Measurements from ENCODE around the gene RNF224. TPM values are rescaled to one million over a fixed set of nuclear protein-coding genes. Genes with fewer than 3 reads are reported as not detected.

Gene RNF224
- polyA plus RNA-seq, 2 of the 4 experiments (the other 2 are of a cell fraction): 0.04 TPM; not detected in 1

- FAIRE-seq (no peak), DNase-seq (ENCODE audit: low read depth in 1 of 2, low spot score in 1 of 2) (no peak), ATAC-seq (no peak)
- Histone ChIP-seq H3K4me1 (peaks cover 33% of the 10 kb centered on the region), H3K9me3 (no peaks in the 10 kb centered on the region), H3K4me3 (no peak overlapping the region), H3K4me2 (no peak overlapping the region), H3K27ac (no peak overlapping the region)
- POLR2A ChIA-PET: interaction anchor here (1.8 kb wide), 1 partner anchor 8 kb away, joined by 10 read pairs; the partner anchor contains the start of gene TPRN
- CTCF ChIA-PET: interaction anchor here (0.6 to 11.5 kb wide), 8 partner anchors 9 to 125 kb away, joined by 3 to 156 read pairs (median 5); partner anchors contain the start of genes CYSRT1, LRRC26, RNF208 and RNF224
- TF ChIP-seq NFE2L2 (conservative IDR thresholded peaks at IDR 0.05; ENCODE audit: low read length) (no peak), RCOR1 (IDR thresholded peaks at IDR 0.05; ENCODE audit: low read depth, low read length) (no peak), RAD21 (conservative IDR thresholded peaks at IDR 0.05 in 1 of 2, IDR thresholded peaks at IDR 0.05 in 1 of 2) (no peak), ZSCAN20 (CRISPR knock-in tag; IDR thresholded peaks at IDR 0.05) (no peak), ZFP36 (IDR thresholded peaks at IDR 0.05; ENCODE audit: borderline replicate concordance, partially characterized antibody) (no peak), RARB (CRISPR knock-in tag; IDR thresholded peaks at IDR 0.05) (no peak), KDM5A (IDR thresholded peaks at IDR 0.05) (no peak)
- TF ChIP-seq, protein P1, sequence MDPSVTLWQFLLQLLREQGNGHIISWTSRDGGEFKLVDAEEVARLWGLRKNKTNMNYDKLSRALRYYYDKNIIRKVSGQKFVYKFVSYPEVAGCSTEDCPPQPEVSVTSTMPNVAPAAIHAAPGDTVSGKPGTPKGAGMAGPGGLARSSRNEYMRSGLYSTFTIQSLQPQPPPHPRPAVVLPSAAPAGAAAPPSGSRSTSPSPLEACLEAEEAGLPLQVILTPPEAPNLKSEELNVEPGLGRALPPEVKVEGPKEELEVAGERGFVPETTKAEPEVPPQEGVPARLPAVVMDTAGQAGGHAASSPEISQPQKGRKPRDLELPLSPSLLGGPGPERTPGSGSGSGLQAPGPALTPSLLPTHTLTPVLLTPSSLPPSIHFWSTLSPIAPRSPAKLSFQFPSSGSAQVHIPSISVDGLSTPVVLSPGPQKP (IDR thresholded peaks at IDR 0.05; ENCODE audit: low read depth, low read length): no peak
- 36% methylated on average over 2 of the region's 2 CpGs for WGBS (ENCODE audit: missing lambda C conversion rate)
These were observed 34.4 kb upstream of the RNF224 start for GRCh38 chr9:137192859-137193258.

DNA sequence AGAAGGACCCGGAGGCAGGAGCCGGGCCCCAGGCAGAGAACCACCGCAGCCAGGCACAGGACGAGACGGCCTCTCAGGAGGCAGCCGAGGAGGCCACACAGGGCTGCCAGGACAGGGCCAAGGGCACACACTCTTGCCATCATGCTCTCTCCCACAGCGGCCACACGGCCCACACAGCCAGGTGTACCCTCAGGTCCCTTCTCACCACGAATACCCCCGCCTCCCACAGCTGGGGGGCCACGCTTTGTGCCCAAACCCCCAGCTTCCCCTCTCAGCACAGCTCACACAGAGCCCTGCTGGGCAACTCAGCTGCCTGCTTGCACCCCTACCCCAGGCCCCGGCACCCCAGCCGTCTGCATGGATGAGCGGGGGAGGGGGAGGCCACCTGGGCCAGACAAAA is 33.5 kb upstream of the RNF224 start:
- peaks cover 39% of the 10 kb centered on the region for H3K4me1 ChIP-seq
- CTCF ChIA-PET: interaction anchor here (1.2 to 11.5 kb wide), 7 partner anchors 20 to 126 kb away, joined by 3 to 156 read pairs (median 5); partner anchors contain the start of genes CYSRT1, LRRC26, RNF208 and RNF224

More for the DNA sequence above, 33.5 kb upstream of the RNF224 start:
- Histone ChIP-seq H3K4me2 (no peak overlapping the region), H3K4me3 (no peak overlapping the region), H3K9me3 (no peaks in the 10 kb centered on the region), H3K27ac (no peak overlapping the region)
- ATAC-seq (no peak), DNase-seq (ENCODE audit: low read depth in 1 of 2, low spot score in 1 of 2) (no peak), FAIRE-seq (no peak)
- TF ChIP-seq CHD2 (IDR thresholded peaks at IDR 0.05; ENCODE audit: low read length, partially characterized antibody): no peak
- no peak for TF ChIP-seq HOXB5 (CRISPR knock-in tag; IDR thresholded peaks at IDR 0.05)
- TF ChIP-seq RCOR1 (IDR thresholded peaks at IDR 0.05; ENCODE audit: low read depth, low read length): no peak
- no peak for TF ChIP-seq PBX3 (IDR thresholded peaks at IDR 0.05)
- no peak for TF ChIP-seq HOXB13 (CRISPR knock-in tag; IDR thresholded peaks at IDR 0.05; ENCODE audit: low read depth)
- no peak for TF ChIP-seq CHD4 (IDR thresholded peaks at IDR 0.05; ENCODE audit: borderline replicate concordance)
- TF ChIP-seq EP300 (IDR thresholded peaks at IDR 0.05): no peak
- TF ChIP-seq E2F6 (IDR thresholded peaks at IDR 0.05; ENCODE audit: borderline replicate concordance, low read depth): no peak
- no peak for TF ChIP-seq RAD21 (conservative IDR thresholded peaks at IDR 0.05 in 1 of 2, IDR thresholded peaks at IDR 0.05 in 1 of 2)
- TF ChIP-seq SMC3 (IDR thresholded peaks at IDR 0.05): no peak
- TF ChIP-seq, protein P2, sequence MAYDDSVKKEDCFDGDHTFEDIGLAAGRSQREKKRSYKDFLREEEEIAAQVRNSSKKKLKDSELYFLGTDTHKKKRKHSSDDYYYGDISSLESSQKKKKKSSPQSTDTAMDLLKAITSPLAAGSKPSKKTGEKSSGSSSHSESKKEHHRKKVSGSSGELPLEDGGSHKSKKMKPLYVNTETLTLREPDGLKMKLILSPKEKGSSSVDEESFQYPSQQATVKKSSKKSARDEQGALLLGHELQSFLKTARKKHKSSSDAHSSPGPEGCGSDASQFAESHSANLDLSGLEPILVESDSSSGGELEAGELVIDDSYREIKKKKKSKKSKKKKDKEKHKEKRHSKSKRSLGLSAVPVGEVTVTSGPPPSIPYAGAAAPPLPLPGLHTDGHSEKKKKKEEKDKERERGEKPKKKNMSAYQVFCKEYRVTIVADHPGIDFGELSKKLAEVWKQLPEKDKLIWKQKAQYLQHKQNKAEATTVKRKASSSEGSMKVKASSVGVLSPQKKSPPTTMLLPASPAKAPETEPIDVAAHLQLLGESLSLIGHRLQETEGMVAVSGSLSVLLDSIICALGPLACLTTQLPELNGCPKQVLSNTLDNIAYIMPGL (CRISPR knock-in tag; IDR thresholded peaks at IDR 0.05; ENCODE audit: borderline replicate concordance): no peak
- TF ChIP-seq RARB (CRISPR knock-in tag; IDR thresholded peaks at IDR 0.05): no peak
- TF ChIP-seq MYC (IDR thresholded peaks at IDR 0.05; ENCODE audit: borderline replicate concordance, low read length): no peak
- no peak for TF ChIP-seq ZNF302 (CRISPR knock-in tag; IDR thresholded peaks at IDR 0.05)
- WGBS (ENCODE audit: missing lambda C conversion rate): 93% methylated on average over 11 of the region's 14 CpGs
- POLR2A ChIA-PET: no interaction called here
